H9 (cell line): Measurements from ENCODE around the gene DTX3L. TPM values are rescaled to one million over a fixed set of nuclear protein-coding genes. Genes with fewer than 3 reads are reported as not detected.

Experiments
- DNase-seq: peaks from one replicate; pipeline ENCODE4 v3.0.0-alpha.2; 2017
- H2AFZ ChIP-seq: one replicate; pipeline ENCODE4 v1.6.1; 2013; ENCODE audit warnings: mild to moderate bottlenecking, low read length, control low read depth, moderate library complexity
- H2AK5ac ChIP-seq: 2 replicates; pipeline ENCODE4 v1.6.1; 2013; ENCODE audit warnings: low read length, control low read depth, mixed read lengths; ENCODE audit not compliant: insufficient read length
- H2BK120ac ChIP-seq: one replicate; pipeline ENCODE4 v1.6.1; 2013; ENCODE audit warnings: low read depth, mild to moderate bottlenecking, low read length, control low read depth, inconsistent platforms; ENCODE audit not compliant: poor library complexity, severe bottlenecking
- H2BK12ac ChIP-seq: 2 replicates; pipeline ENCODE4 v1.6.1; 2013; ENCODE audit warnings: low read length, control low read depth, mixed read lengths, low read depth; ENCODE audit not compliant: insufficient read length
- H2BK15ac ChIP-seq: 2 replicates; pipeline ENCODE4 v1.6.1; 2013; ENCODE audit warnings: low read depth, low read length, control low read depth
- H2BK20ac ChIP-seq: one replicate; pipeline ENCODE4 v1.6.1; 2013; ENCODE audit warnings: low read depth, mild to moderate bottlenecking, low read length, control low read depth, inconsistent platforms; ENCODE audit not compliant: poor library complexity, severe bottlenecking
- H2BK5ac ChIP-seq: 2 replicates; pipeline ENCODE4 v1.6.1; 2013; ENCODE audit warnings: low read length, control low read depth, mixed read lengths; ENCODE audit not compliant: insufficient read length
- H3K14ac ChIP-seq: 2 replicates; pipeline ENCODE4 v1.6.1; 2013; ENCODE audit warnings: low read length, control low read depth; ENCODE audit not compliant: insufficient read depth
- H3K18ac ChIP-seq: 2 replicates; pipeline ENCODE4 v1.6.1; 2013; ENCODE audit warnings: low read depth, mild to moderate bottlenecking, mixed read lengths, low read length, control low read depth; ENCODE audit not compliant: insufficient read length
- H3K23ac ChIP-seq: 2 replicates; pipeline ENCODE4 v1.6.1; 2013; ENCODE audit warnings: low read length, control low read depth, mixed read lengths, low read depth; ENCODE audit not compliant: insufficient read length
- H3K23me2 ChIP-seq: 2 replicates; pipeline ENCODE4 v1.6.1; 2013; ENCODE audit warnings: low read depth, mild to moderate bottlenecking, mixed read lengths, low read length, control low read depth; ENCODE audit not compliant: insufficient read length, poor library complexity, severe bottlenecking
- H3K27ac ChIP-seq: 2 replicates; pipeline ENCODE4 v1.5.1; 2013; ENCODE audit warnings: low read length, control low read depth, mixed read lengths, low read depth; ENCODE audit not compliant: insufficient read length
- H3K27me3 ChIP-seq: 2 replicates; pipeline ENCODE4 v1.6.1; 2013; ENCODE audit warnings: low read length, control low read depth, inconsistent platforms; ENCODE audit not compliant: insufficient read depth
- H3K4ac ChIP-seq: 2 replicates; pipeline ENCODE4 v1.6.1; 2013; ENCODE audit warnings: low read depth, mild to moderate bottlenecking, control low read depth, inconsistent platforms, low read length, moderate library complexity
- H3K4me1 ChIP-seq: 2 replicates; pipeline ENCODE4 v1.6.1; 2013; ENCODE audit warnings: low read length, control low read depth, inconsistent platforms; ENCODE audit not compliant: insufficient read depth
- H3K4me2 ChIP-seq: 2 replicates; pipeline ENCODE4 v1.6.1; 2013; ENCODE audit warnings: low read length, control low read depth, mixed read lengths; ENCODE audit not compliant: insufficient read length, insufficient read depth
- H3K56ac ChIP-seq: 2 replicates; pipeline ENCODE4 v1.6.1; 2013; ENCODE audit warnings: low read depth, mild to moderate bottlenecking, mixed read lengths, low read length, control low read depth; ENCODE audit not compliant: insufficient read length
- H3K79me1 ChIP-seq: 2 replicates; pipeline ENCODE4 v1.6.1; 2013; ENCODE audit warnings: low read depth, mild to moderate bottlenecking, moderate library complexity, low read length, control low read depth, inconsistent platforms; ENCODE audit not compliant: insufficient read depth, poor library complexity, severe bottlenecking
- H3K79me2 ChIP-seq: 2 replicates; pipeline ENCODE4 v1.6.1; 2013; ENCODE audit warnings: low read length, control low read depth, inconsistent platforms; ENCODE audit not compliant: insufficient read depth
- H3K9ac ChIP-seq: 2 replicates; pipeline ENCODE4 v1.6.1; 2013; ENCODE audit warnings: low read length, control low read depth, mixed read lengths; ENCODE audit not compliant: insufficient read length; ENCODE audit errors: extremely low read depth
- H3K9me3 ChIP-seq: one replicate; pipeline ENCODE4 v1.6.1; 2013; ENCODE audit warnings: low read depth, low read length, inconsistent platforms; ENCODE audit not compliant: control insufficient read depth
- H3T11ph ChIP-seq: one replicate; pipeline ENCODE4 v1.6.1; 2013; ENCODE audit warnings: mild to moderate bottlenecking, low read length, control low read depth, inconsistent platforms
- H4K20me1 ChIP-seq: one replicate; pipeline ENCODE4 v1.6.1; 2013; ENCODE audit not compliant: control insufficient read depth, insufficient read length, insufficient read depth
- H4K5ac ChIP-seq: 2 replicates; pipeline ENCODE4 v1.6.1; 2013; ENCODE audit warnings: low read depth, mild to moderate bottlenecking, mixed read lengths, low read length, control low read depth; ENCODE audit not compliant: insufficient read length
- H4K8ac ChIP-seq: replicated peaks from 2 replicates; pipeline ENCODE4 v1.6.1; 2013; ENCODE audit warnings: low read length, control low read depth, mixed read lengths, low read depth; ENCODE audit not compliant: insufficient read length
- H4K91ac ChIP-seq: 2 replicates; pipeline ENCODE4 v1.6.1; 2013; ENCODE audit warnings: low read depth, mild to moderate bottlenecking, moderate library complexity, mixed read lengths, low read length, control low read depth; ENCODE audit not compliant: insufficient read length
- H3K27ac Mint-ChIP-seq, 3 experiments: 2 replicates in 2 of 3; 3 replicates in 1 of 3; pipeline ENCODE4 v1.8.0; 2020 to 2021; ENCODE audit warnings: mixed read lengths in 3 of 3, mild to moderate bottlenecking in 1 of 3, moderate library complexity in 1 of 3
- H3K27me3 Mint-ChIP-seq: 2 replicates; pipeline ENCODE4 v1.8.0; 2021; ENCODE audit warnings: low read depth, mild to moderate bottlenecking, moderate library complexity, mixed read lengths
- H3K36me3 Mint-ChIP-seq, 3 experiments: 2 replicates in 2 of 3; 3 replicates in 1 of 3; pipeline ENCODE4 v1.8.0; 2020 to 2021; ENCODE audit warnings: low read depth in 3 of 3, mixed read lengths in 3 of 3; ENCODE audit not compliant: insufficient read depth in 1 of 3
- H3K4me1 Mint-ChIP-seq, 2 experiments: 2 replicates each; pipeline ENCODE4 v1.8.0; 2020; ENCODE audit warnings: mixed read lengths in 2 of 2
- H3K4me3 Mint-ChIP-seq, 2 experiments: 2 replicates in 1 of 2; 3 replicates in 1 of 2; pipeline ENCODE4 v1.8.0; 2020 to 2021; ENCODE audit warnings: mild to moderate bottlenecking in 2 of 2, mixed read lengths in 2 of 2, moderate library complexity in 1 of 2
- H3K9me3 Mint-ChIP-seq, 2 experiments: 2 replicates in 1 of 2; 3 replicates in 1 of 2; pipeline ENCODE4 v1.8.0; 2020; ENCODE audit warnings: mild to moderate bottlenecking in 2 of 2, mixed read lengths in 2 of 2, moderate library complexity in 1 of 2
- WGBS: extraction: QIAGEN DNeasy Blood & Tissue Kit; methylation state at CpG from one replicate; pipeline ENCODE4 v1.1.7; 2013; ENCODE audit warnings: missing lambda C conversion rate, low lambda C conversion rate, mixed read lengths; ENCODE audit not compliant: insufficient read length; ENCODE audit errors: extremely low coverage; 5-methylcytosine and 5-hydroxymethylcytosine counted together
- total RNA-seq: library from RNA; stranded (reverse); gene quantifications from 2 replicates; pipeline ENCODE4 v1.2.1, GENCODE V29; 2021
- TF ChIP-seq, protein P1 (sequence below): fragments of 200-600 bp; sonication (generic); conservative IDR thresholded peaks from 3 replicates; pipeline ENCODE4 v1.8.0; 2021; ENCODE audit warnings: antibody characterized with exemption, mild to moderate bottlenecking

Gene DTX3L
- total RNA-seq, 1 experiment from 2014 or later: 7.5 TPM

DNA sequence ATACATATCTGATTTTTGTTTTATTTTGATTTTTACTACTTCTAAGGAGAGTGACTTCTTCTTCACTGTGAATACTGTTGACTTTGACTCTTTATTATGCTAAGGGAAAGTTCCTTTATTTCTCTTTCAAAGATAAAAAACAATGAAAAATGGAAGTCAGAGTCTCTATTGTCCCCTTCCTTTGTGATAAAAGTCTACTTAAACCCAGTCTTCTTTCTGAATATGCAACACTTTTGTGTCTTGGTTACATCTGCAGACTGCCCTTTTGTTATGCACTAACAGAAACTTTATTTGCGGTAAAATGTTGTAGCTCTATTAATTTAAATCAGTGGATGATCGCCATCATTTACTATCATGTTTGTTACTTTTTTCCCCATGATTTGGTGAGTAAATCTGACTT is 26.5 kb downstream of the DTX3L start:
- WGBS: no CpG with 5 or more reads among the region's 2 CpGs
- Histone ChIP-seq H4K5ac (no peak overlapping the region), H2BK15ac (no peak overlapping the region), H2AK5ac (no peak overlapping the region), H3K79me1 (no peaks in the 10 kb centered on the region), H4K91ac (no peak overlapping the region), H3K4me1 (no peaks in the 10 kb centered on the region; the same call in 1 of the 2 replicates), H4K20me1 (no peaks in the 10 kb centered on the region), H3K27ac (no peak overlapping the region), H3K9ac (no peak overlapping the region), H3K14ac (no peak overlapping the region), H2BK12ac (no peak overlapping the region), H3K23me2 (no peaks in the 10 kb centered on the region), H3K79me2 (no peaks in the 10 kb centered on the region), H2BK20ac (no peak overlapping the region), H3K27me3 (no peaks in the 10 kb centered on the region), H3K18ac (no peak overlapping the region), H3K56ac (no peak overlapping the region), H2BK5ac (no peak overlapping the region), H3T11ph (no peak overlapping the region), H2BK120ac (no peak overlapping the region), H3K4me2 (no peak overlapping the region), H3K23ac (no peak overlapping the region), H3K9me3 (no peaks in the 10 kb centered on the region), H4K8ac (no peak overlapping the region), H3K4ac (no peak overlapping the region), H2AFZ (no peak overlapping the region)
- DNase-seq: no peak
- peaks cover 3 to 4% of the 10 kb centered on the region in 2 experiments; a peak in 2 of 5 replicates for H3K9me3 Mint-ChIP-seq
- no peaks in the 10 kb centered on the region for H3K27me3 Mint-ChIP-seq
- TF ChIP-seq, protein P1, sequence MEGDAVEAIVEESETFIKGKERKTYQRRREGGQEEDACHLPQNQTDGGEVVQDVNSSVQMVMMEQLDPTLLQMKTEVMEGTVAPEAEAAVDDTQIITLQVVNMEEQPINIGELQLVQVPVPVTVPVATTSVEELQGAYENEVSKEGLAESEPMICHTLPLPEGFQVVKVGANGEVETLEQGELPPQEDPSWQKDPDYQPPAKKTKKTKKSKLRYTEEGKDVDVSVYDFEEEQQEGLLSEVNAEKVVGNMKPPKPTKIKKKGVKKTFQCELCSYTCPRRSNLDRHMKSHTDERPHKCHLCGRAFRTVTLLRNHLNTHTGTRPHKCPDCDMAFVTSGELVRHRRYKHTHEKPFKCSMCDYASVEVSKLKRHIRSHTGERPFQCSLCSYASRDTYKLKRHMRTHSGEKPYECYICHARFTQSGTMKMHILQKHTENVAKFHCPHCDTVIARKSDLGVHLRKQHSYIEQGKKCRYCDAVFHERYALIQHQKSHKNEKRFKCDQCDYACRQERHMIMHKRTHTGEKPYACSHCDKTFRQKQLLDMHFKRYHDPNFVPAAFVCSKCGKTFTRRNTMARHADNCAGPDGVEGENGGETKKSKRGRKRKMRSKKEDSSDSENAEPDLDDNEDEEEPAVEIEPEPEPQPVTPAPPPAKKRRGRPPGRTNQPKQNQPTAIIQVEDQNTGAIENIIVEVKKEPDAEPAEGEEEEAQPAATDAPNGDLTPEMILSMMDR: no peak
- H3K4me3 Mint-ChIP-seq: no peak overlapping the region
- H3K4me1 Mint-ChIP-seq: peaks cover 14 to 24% of the 10 kb centered on the region in 2 experiments
- H3K27ac Mint-ChIP-seq: no peak overlapping the region; a peak in 1 of 7 replicates
- H3K36me3 Mint-ChIP-seq: no peaks in the 10 kb centered on the region; a peak in 3 of 7 replicates
